GM19324 (cell line): ENCODE data around the gene ATP11A.
"Not testable (repeated sequence)": the region's sequence is repeated elsewhere in the genome, so short reads cannot be mapped to it uniquely, and the experiment has no call there.

Experiments used
- ATAC-seq: cut with Tn5 transposase; IDR thresholded peaks from one replicate; pipeline ENCODE4 v1.9.1; 2021; ENCODE audit warnings: mild to moderate bottlenecking, moderate library complexity; ENCODE audit not compliant: unreplicated experiment, low FRiP score

The ATP11A gene

GRCh38 chr13:112708560-112709240, 18.9 kb downstream of the ATP11A start:
- no peak for ATAC-seq

GRCh38 chr13:112709316-112709715, 19.5 kb downstream of the ATP11A start:
- not testable (repeated sequence) for ATAC-seq

GRCh38 chr13:112709825-112710783, 20.3 kb downstream of the ATP11A start:
- no peak for ATAC-seq

GRCh38 chr13:112710855-112711527, 21.2 kb downstream of the ATP11A start:
- no peak for ATAC-seq

- no peak for ATAC-seq
Observed at GRCh38 chr13:112711528-112712265, 21.9 kb downstream of the ATP11A start.

- no peak for ATAC-seq
Observed at GRCh38 chr13:112712451-112713207, 22.8 kb downstream of the ATP11A start.

- no peak for ATAC-seq
Observed at GRCh38 chr13:112713517-112714253, 23.8 kb downstream of the ATP11A start.

- ATAC-seq, result no peak
Observed at GRCh38 chr13:112714376-112715174, 24.7 kb downstream of the ATP11A start.

GRCh38 chr13:112715210-112715609, 25.4 kb downstream of the ATP11A start:
- ATAC-seq, result no peak

- ATAC-seq, result no peak
Observed at GRCh38 chr13:112715715-112716460, 26.1 kb downstream of the ATP11A start.

GRCh38 chr13:112716461-112716820, 26.6 kb downstream of the ATP11A start:
- no peak for ATAC-seq

GRCh38 chr13:112716841-112717520, 27.1 kb downstream of the ATP11A start:
- no peak for ATAC-seq

- no peak for ATAC-seq
Observed at GRCh38 chr13:112718318-112718717, 28.5 kb downstream of the ATP11A start.

- no peak for ATAC-seq
Observed at GRCh38 chr13:112719016-112719415, 29.2 kb downstream of the ATP11A start.

GRCh38 chr13:112719556-112719955, 29.7 kb downstream of the ATP11A start:
- ATAC-seq, result no peak

- no peak for ATAC-seq
Observed at GRCh38 chr13:112720251-112720650, 30.4 kb downstream of the ATP11A start.

GRCh38 chr13:112720814-112721197, 31.0 kb downstream of the ATP11A start:
- no peak for ATAC-seq
